NOMO-1 treated with DMSO at 0.1 percent for 48 hours (cell line): ENCODE measurements around the gene NXT1.
"Not testable (repeated sequence)": the region's sequence is repeated elsewhere in the genome, so short reads cannot be mapped to it uniquely, and the experiment has no call there.

Experiments
- DNase-seq: peaks from one replicate; lab custom pipeline; 2025; ENCODE audit not compliant: unreplicated experiment; lab: John Stamatoyannopoulos, UW

NXT1 gene

DNA sequence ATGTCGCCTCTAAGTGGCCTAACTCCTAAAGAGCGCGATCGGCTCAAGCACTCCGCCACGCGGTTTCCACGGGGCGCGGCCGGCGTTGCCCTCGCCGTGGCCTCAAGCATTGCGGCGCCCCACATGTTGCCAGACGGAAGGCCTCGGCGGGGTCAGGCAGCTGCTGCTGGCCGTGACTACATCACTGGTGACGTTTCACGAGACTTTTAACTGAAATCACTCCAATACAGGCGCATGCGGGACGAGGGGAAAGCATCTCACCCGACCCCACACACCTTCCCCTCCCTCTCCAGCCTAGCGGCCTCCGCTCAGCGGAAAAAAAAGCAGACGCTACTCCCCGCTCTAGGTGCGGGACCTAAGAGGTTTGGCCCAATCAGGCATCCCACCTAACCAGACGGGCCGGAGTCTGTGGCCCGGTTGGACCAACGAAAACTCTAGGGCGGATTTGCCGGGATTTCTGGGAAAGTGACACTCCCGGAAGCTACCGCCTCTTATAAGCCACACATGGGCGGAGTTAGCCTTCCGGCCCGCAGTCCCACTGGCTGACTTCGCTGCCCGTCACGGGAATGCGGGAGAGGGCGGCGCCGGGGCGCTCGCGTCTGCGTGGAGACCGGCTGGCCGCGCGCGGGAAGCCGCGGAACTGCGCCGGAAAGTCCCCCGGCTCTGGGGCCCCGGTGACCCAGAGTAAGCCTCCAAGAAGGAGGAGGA, at the start of gene NXT1:
Gene NXT1 (plus strand): TSS at position 596 of the 708 bp plus-strand sequence. CDS start 3,251 bp downstream, outside the sequence.
- DNase-seq, result peak; percentile 91

DNA sequence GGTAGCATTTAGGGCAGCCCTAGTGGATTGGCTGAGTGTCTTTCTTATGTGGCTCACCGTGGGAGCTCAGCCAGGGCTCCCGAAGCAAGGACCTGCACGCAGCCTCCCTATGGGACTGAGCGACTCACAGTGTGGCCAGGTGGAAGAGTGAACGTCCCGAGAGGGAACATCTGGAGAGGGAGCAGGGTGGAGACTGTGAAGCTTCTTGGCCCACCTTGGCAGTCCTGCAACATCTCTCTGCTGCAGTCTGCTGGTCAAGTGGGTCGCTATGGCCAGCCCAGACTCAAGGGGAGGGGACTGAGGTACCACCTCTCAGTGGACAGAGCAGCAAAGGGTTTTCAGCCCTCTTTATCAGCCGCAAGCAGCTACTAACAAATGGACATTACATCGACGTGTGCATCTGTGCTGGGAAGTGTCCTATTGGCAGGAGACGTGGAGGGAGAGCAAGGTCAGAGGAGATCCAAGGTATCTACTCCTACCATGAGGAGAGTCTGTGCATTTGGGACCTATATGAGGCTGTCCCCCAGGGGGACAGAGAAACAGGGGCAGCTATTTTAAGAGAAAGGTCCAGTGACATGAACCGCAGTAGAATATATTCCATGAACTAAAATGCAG, 49.0 kb upstream of the NXT1 start:
- no peak for DNase-seq

DNA sequence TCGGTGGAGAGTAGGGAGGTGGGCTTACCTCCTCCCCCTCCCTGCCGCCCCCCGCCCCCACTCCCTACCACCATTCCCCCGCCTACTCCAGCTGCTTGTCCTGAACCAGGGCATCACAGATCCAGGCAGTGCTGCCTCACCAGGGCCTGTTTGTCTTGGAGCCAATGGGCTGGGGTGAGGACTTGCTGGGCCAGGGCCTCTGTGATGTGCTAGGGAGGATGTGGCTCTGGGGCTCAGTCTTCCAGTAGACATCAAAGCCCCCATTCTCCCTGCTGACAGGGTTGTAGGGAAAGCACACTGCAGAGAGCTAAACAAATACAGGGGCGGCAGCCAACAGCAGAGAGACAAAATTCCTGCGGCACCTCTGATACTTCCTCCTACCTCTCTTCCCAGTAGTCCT, 48.2 kb upstream of the NXT1 start:
- DNase-seq, result no peak

DNA sequence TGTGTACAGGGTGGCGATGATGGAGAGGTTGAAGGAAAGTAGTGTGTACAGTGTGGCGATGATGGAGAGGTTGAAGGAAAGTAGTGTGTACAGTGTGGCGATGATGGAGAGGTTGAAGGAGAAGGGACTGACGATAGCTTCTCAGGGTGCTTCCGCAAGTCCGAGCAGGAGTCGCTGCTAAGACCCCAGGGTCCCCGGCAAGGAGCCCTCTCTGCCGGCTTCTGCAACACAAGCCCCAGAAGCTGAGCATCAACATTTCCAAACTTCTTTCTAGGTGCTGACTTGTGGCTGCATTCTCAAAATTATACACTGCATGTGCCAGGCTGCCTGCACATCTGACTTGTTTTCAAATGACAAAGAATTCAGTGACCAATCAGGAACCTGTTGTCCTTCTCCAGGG, 47.8 kb upstream of the NXT1 start:
- no peak for DNase-seq

DNA sequence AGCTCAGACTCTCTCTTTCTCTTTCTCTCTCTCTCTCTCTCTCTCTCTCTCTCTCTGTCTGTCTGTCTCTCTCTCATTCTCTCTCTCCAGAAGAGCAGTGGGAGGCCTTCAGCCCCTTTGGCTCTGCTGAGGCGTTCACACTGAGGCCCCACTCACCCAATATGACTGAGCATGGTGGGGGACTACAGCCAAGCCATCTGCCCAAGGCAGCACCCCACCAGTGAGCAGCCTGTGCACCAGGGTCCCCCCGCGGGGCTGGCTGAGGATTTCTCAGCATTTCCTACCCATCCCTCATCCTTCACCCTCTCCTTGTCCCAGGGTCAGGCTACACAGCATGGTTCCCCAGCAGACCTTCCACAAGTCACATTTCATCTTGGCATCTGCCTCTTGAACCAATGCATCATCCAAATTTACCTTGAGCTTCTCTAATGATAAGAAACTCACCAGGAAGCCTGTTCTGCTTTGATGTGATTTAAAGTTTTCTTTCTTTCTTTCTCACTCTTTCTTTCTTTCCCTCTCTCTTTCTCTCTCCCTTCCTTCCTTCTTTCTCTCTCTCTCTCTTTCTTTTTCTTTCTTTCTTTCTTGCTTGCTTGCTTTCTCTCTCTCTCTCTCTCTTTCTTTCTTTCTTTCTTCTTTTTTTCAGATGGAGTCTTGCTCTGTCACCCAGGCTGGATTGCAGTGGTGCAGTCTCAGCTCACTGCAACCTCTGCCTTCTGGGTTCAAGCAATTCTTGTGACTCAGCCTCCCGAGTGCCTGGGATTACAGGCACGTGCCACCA, 47.1 kb upstream of the NXT1 start:
- DNase-seq, result no peak

DNA sequence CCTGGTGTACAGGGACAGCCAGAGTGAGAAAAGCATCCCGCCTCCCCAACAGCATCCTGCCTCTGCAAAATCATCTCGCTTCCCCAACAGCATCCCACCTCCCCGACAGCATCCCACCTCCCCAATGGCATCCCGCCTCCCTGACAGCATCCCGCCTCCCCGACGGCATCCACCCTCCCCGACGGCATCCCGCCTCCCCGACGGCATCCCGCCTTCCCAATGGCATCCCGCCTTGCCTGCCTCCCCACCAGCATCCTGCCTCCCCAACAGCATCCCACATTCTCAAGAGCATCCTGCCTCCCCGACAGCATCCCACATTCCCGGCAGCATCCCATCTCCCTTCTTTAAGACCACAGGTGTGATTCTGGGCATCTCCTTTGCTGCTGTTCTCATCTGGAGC, 46.0 kb upstream of the NXT1 start:
- no peak for DNase-seq

DNA sequence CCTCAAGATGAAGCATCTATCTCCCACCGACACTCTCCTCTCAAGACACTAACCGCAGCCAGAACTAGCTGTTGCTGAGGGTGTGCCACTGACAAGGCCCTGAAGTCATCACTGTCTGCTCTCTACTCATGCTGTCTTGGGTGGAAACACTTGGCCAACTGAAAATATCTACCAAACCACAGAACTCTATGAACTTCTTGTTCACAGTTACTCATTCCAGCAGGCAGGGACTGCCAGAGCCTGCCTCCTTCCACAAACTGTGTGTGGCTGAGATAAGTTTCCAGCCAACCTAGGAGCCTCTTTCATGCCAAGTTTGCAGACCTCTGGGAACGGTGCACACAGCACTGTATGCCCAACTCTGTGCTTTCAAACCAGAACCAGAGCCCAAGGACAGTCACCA, 45.5 kb upstream of the NXT1 start:
- no peak for DNase-seq

DNA sequence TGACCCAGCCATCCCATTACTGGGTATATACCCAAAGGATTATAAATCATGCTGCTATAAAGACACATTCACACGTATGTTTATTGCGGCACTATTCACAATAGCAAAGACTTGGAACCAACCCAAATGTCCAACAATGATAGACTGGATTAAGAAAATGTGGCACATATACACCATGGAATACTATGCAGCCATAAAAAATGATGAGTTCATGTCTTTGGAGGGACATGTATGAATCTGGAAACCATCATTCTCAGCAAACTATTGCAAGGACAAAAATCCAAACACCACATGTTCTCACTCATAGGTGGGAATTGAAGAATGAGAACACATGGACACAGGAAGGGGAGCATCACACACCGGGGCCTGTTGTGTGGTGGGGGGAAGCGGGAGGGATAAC, 43.2 kb upstream of the NXT1 start:
- DNase-seq, result not testable (repeated sequence)

DNA sequence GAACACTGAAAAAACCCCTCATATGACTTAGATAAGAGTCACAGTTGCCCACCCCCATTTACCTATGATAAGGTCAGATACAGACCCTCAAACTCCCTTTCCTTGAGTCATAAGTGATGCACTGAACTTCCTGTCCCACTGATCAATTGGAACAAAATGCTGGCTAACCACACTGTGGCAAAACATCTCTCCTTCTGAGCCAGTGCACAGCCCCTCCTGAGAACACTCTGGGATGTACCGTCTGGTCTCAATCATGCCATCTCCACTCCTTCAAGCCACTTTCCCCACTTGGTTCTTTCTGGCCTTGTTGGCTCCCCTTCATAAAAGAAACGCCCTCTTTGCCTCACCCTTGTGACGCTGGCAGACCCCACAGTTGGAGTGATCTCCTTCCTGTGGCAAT, 42.6 kb upstream of the NXT1 start:
- no peak for DNase-seq

DNA sequence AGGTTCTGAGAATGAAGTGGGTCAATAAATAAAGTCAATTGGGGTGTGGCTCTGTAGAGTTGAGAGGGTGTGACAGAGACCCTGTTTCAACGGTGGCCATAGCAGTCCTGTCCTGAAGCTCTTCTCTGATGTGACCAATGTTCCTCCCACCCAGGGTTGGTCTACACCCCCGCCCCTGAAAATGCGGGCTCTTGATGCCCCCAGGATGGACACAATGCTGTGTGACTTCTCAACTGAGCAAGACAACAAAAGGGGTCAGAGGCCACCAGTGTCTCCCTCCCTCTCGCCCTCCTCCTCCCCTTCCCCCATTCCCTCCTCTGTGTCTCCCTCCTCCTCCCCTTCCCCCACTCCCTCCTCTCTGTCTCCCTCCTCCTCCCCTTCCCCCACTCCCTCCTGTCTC, 41.7 kb upstream of the NXT1 start:
- no peak for DNase-seq

DNA sequence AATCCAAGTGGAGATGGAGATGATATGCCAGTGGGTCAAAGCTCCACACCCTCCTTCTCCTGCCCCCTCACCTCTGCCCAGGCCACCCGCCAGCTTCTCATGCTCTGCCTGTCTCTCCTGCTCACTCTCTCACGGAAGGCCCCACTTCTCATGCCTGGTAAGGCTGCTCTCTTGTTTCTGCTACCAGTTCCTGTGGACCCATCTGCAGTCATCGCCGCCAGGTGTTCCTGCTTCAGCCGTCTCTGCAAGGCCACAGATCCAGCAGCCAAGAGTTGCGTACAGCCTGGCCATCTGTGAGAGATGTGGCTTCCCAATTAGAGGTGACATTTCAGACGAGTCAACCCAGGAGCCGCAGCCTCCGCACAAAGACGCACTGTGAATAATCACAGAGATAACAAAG, 40.8 kb upstream of the NXT1 start:
- DNase-seq, result no peak

DNA sequence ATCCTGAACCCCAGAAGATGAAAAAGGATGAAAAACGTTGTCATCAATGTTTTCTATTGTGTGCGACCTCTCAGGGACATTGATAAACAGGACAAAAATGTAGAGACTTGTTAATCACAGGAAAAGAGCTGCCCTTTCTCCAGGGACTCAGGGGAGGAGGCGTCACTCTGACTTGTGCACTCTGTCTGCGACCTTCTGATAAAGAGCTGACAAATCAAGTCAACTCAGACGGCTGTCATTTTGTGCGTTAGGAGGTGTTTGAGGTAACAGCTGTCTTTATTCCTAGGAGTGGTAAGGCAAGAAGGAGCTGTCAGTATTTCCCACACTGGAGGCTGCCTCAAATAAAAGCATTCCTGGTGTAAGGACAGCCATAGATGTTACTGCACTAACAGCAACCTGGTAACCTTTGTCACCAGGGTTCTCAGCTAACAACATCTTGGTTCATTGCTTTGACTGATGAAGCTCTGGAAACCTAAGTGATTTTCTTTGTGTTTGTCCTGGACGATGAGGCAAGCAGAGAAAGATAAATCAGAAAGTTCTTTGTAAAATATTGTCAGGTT, 38.6 kb upstream of the NXT1 start:
- no peak for DNase-seq

DNA sequence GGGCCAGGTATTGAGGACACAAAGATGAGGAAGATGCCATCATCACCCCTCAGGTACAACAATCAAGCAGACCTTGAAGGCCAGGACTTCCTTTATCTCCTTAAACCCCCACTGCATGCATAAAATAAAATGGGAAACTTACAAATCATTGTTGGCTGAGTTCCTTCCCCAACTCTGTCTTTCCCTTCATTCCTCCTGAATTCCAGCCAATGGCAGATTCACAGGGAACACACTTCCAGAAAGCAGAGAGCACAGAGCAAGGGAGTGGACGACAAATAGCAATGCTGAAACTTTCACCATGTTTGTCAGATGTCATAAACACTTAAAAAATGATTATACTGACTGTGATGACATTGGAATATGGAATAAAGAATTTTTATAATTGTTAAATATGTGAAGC, 37.3 kb upstream of the NXT1 start:
- DNase-seq, result no peak

DNA sequence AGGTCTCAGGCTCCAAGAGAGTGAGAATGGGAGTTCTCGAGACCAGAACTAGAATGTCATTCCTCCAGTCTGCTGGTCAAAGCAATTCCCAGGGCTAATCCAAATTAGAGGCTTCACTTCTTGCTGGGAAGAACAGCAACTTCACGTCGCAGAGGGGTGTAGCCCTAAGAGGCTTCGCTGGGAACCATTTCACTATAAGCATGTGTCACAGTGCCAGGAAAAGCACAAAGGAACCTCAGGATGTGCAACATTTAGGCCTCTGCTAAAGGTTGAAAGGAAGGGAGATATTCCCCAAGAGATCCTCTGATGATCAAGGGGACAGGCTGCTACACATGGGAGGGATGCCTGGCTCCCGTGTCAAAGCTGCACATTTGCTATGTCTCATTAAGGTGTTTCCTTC, 35.9 kb upstream of the NXT1 start:
- no peak for DNase-seq

DNA sequence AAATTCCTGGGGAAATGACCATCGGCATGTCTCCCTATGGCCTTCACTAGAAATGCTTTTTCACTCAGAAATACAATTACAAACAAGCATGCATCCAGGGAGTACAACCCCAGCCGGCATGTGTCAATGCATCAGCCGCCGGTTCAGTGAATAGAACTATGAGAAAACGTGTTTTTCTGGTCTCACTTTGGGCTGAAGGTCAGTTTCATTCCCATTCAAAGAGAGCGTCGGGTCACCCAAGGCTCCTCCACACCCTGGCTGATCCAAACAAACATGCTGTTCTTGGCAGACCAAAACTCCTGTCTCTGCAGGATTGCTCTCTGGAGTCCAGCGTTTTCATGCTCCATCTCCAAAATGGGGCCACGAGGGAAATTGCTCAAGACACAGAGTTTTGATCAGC, 35.5 kb upstream of the NXT1 start:
- no peak for DNase-seq

DNA sequence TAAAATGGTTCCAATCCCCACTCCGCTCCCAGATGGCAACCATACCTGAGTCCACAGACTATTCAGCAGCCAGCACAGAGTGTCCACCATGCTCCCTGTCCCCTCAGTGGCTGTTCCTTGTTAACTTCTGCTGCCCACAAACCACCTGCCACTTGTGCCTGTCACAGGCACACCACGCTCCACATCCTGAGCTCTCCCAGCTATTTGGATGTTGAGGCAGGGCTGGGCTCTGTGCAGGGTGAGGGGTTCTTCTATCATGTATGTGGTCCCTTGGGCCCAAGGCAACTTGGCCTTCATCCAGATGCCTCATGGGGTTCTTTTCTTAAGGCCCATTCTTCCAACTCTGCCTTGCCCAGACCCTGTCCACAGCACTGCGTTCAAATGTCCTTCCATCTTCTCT, 34.0 kb upstream of the NXT1 start:
- DNase-seq, result no peak

DNA sequence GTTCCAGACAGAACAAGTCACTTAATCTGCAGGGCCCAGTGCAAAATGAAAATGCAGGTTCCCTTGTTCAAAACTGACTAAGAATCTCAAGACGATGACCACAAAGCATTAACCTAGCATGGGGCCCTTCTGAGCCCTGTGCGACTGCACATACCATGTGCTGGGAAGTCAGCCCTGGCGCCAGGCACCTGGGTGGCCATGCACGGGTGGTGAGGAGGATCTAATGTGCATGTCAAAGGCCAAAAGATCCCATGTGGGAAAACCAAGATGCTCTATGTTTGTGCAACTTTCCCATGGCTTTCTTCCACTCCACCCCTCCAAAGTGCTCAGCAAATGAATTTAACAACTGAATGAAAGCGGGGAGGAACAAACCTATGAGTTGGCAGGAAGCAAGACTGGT, 33.5 kb upstream of the NXT1 start:
- DNase-seq, result no peak

DNA sequence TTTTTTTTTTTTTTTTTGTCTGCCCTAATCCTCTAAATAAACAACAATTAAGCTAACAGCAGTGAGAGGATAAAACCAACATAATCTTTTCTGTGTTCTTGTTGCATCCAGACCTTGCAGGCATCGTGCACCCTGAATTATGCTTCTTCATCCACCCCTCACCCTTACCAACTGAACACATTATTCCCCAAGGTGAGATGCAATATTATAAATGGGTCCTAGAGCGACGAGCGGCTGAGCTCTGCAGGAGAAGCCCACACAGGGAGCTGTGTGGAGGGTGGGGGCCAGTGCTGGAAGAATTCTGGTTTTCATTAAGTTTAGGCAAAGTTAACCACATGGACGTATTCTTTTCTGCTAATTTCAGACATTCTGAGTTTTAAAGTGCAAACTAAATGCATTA, 32.2 kb upstream of the NXT1 start:
- no peak for DNase-seq

DNA sequence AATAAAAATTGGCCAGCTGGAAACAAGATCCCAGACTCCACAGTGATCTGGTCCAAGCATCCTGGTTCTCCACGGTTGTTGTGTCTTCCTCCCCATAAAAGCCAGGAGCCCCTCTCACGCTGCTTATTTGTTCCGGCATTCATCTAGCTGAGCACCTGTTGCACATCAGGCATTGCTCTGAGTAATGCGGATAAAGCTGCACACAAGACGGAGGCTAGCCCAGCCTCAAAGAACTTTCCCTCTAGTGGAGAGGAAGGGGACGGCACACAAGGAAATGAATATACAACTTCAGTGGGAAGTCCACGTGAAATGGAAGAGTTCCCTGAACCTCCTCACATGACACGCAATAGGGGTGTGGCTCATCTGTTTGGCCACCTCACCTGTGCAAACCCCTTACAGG, 30.3 kb upstream of the NXT1 start:
- DNase-seq, result peak; percentile 4

DNA sequence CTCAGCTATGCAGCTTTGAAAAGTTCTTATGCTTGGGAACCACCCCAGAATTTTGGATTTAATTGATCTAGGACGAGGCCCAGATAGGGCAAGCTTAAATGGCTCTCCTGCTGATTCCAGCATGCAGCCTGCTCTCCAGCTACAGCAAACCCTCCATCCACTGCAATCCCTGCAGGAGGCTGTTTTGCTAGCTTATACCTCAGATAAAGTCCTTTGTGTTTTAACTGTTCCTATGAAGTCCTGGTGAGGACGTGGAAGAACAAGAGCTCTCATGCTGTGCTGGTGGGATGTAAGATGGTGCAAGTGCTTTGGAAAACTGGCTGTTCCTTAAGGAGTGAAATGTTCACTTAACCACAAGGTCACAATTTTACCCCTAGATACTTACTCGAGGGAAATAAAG, 25.5 kb upstream of the NXT1 start:
- DNase-seq, result no peak

DNA sequence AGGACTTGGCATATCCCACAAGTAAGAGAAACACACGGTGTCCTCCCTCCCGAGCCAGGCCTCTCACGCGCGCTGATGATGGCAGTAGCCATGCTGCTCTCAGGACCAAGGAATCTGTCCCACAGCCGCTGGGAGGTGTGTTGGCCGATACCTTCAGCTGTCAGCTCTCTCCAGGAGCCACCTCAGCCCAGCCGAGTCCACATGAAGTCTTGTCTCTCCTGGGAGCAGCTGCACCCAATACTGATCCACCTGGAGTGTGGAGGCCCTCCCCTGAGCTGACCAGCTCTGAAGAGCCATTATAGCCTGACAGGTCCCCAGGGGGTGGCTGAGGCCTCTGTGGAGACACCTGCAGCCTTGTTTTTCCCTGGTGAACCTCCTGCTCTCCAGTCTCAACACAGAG, 23.8 kb upstream of the NXT1 start:
- no peak for DNase-seq
